Kidney capillary endothelial cell (primary cell): ENCODE measurements around the gene IZUMO1R.
"Not testable (repeated sequence)": the region's sequence is repeated elsewhere in the genome, so short reads cannot be mapped to it uniquely, and the experiment has no call there.

Experiments
- DNase-seq: peaks from one replicate; pipeline ENCODE4 v3.0.0-alpha.2; 2018; ENCODE audit warnings: low spot score

The IZUMO1R gene

GRCh38 chr11:94303966-94304958 lies at the start of gene IZUMO1R:
IZUMO1R (plus strand) TSS chr11:94304580; CDS start chr11:94305637, 1,057 bp downstream.
- DNase-seq, result no peak

- DNase-seq, result no peak
Observed at GRCh38 chr11:94271885-94272372, 32.5 kb upstream of the IZUMO1R start.

- DNase-seq, result no peak
Observed at GRCh38 chr11:94272738-94273313, 31.6 kb upstream of the IZUMO1R start.

- DNase-seq, result no peak
Observed at GRCh38 chr11:94275961-94276360, 28.4 kb upstream of the IZUMO1R start.

GRCh38 chr11:94276943-94277342 lies 27.4 kb upstream of the IZUMO1R start:
- DNase-seq, result no peak

GRCh38 chr11:94278207-94278606 lies 26.2 kb upstream of the IZUMO1R start:
- not testable (repeated sequence) for DNase-seq

GRCh38 chr11:94279996-94280395 lies 24.4 kb upstream of the IZUMO1R start:
- no peak for DNase-seq

GRCh38 chr11:94281324-94281723 lies 23.1 kb upstream of the IZUMO1R start:
- no peak for DNase-seq

- no peak for DNase-seq
Observed at GRCh38 chr11:94283678-94284077, 20.7 kb upstream of the IZUMO1R start.

GRCh38 chr11:94295534-94295933 lies 8.8 kb upstream of the IZUMO1R start:
- no peak for DNase-seq

- DNase-seq, result no peak
Observed at GRCh38 chr11:94297985-94298576, 6.3 kb upstream of the IZUMO1R start.

- no peak for DNase-seq
Observed at GRCh38 chr11:94302776-94303175, 1.6 kb upstream of the IZUMO1R start.

GRCh38 chr11:94305146-94305545 lies 766 bp downstream of the IZUMO1R start:
- DNase-seq, result no peak

- DNase-seq, result no peak
Observed at GRCh38 chr11:94307101-94307791, 2.9 kb downstream of the IZUMO1R start.

- DNase-seq, result no peak
Observed at GRCh38 chr11:94308024-94308423, 3.6 kb downstream of the IZUMO1R start.

GRCh38 chr11:94309757-94310156 lies 5.4 kb downstream of the IZUMO1R start:
- no peak for DNase-seq

- DNase-seq, result no peak
Observed at GRCh38 chr11:94310191-94310875, 6.0 kb downstream of the IZUMO1R start.

- DNase-seq, result no peak
Observed at GRCh38 chr11:94312339-94312738, 8.0 kb downstream of the IZUMO1R start.

GRCh38 chr11:94314064-94314463 lies 9.7 kb downstream of the IZUMO1R start:
- no peak for DNase-seq

GRCh38 chr11:94315664-94316063 lies 11.3 kb downstream of the IZUMO1R start:
- no peak for DNase-seq

GRCh38 chr11:94322501-94322900 lies 18.1 kb downstream of the IZUMO1R start:
- DNase-seq, result no peak
